GM21423 (cell line): ENCODE measurements around the gene SERPINA3.
"Not testable (repeated sequence)": the region's sequence is repeated elsewhere in the genome, so short reads cannot be mapped to it uniquely, and the experiment has no call there.

ENCODE experiments used
- ATAC-seq: cut with Tn5 transposase; IDR thresholded peaks from one replicate; pipeline ENCODE4 v1.9.1; 2021; ENCODE audit warnings: mild to moderate bottlenecking, moderate library complexity; ENCODE audit not compliant: unreplicated experiment

The SERPINA3 gene

GRCh38 chr14:94631050-94631449 lies 18.9 kb downstream of the SERPINA3 start:
- no peak for ATAC-seq

GRCh38 chr14:94631536-94632304 lies 19.5 kb downstream of the SERPINA3 start:
- no peak for ATAC-seq

GRCh38 chr14:94632305-94632590 lies 20.1 kb downstream of the SERPINA3 start:
- ATAC-seq, result no peak

GRCh38 chr14:94633121-94633520 lies 20.9 kb downstream of the SERPINA3 start:
- ATAC-seq, result no peak

GRCh38 chr14:94635154-94635553 lies 23.0 kb downstream of the SERPINA3 start:
- ATAC-seq, result no peak

- no peak for ATAC-seq
Measured at GRCh38 chr14:94636744-94637412, 24.7 kb downstream of the SERPINA3 start.

- not testable (repeated sequence) for ATAC-seq
Measured at GRCh38 chr14:94637814-94638213, 25.6 kb downstream of the SERPINA3 start.

- no peak for ATAC-seq
Measured at GRCh38 chr14:94638339-94638738, 26.1 kb downstream of the SERPINA3 start.

- ATAC-seq, result no peak
Measured at GRCh38 chr14:94638961-94639817, 27.0 kb downstream of the SERPINA3 start.

- ATAC-seq, result no peak
Measured at GRCh38 chr14:94640721-94641631, 28.8 kb downstream of the SERPINA3 start.

- no peak for ATAC-seq
Measured at GRCh38 chr14:94641632-94641955, 29.4 kb downstream of the SERPINA3 start.

GRCh38 chr14:94643316-94644101 lies 31.3 kb downstream of the SERPINA3 start:
- ATAC-seq, result no peak

- no peak for ATAC-seq
Measured at GRCh38 chr14:94644102-94644535, 31.9 kb downstream of the SERPINA3 start.

GRCh38 chr14:94646066-94646465 lies 33.9 kb downstream of the SERPINA3 start:
- ATAC-seq, result no peak

GRCh38 chr14:94646481-94646880 lies 34.3 kb downstream of the SERPINA3 start:
- ATAC-seq, result no peak

GRCh38 chr14:94648801-94649200 lies 36.6 kb downstream of the SERPINA3 start:
- no peak for ATAC-seq

- ATAC-seq, result no peak
Measured at GRCh38 chr14:94649543-94650443, 37.6 kb downstream of the SERPINA3 start.

GRCh38 chr14:94650444-94650775 lies 38.2 kb downstream of the SERPINA3 start:
- no peak for ATAC-seq
